Pancreas (tissue), 10 donors: ENCODE data around the gene PEBP1. TPM values are rescaled to one million over a fixed set of nuclear protein-coding genes. Genes with fewer than 3 reads are reported as not detected.
A peak's percentile ranks its signal among the peaks of the same experiment; 100 is the strongest.

Source experiments
- ATAC-seq, 4 donors: fragments of 200-7000 bp; cut with Tn5 transposase; one replicate each; pipeline versions ENCODE4 v1.8.0 to v1.9.1; 2020; ENCODE audit warnings: mild to moderate bottlenecking in 4 of 4, moderate library complexity in 4 of 4
- DNase-seq, 6 donors: peaks; one replicate each; pipeline ENCODE4 v3.0.0-alpha.2; 2020
- FAIRE-seq: peaks from 2 replicates; lab custom pipeline; 2012; peaks lifted over from hg19 to GRCh38; lab: Jason Lieb, UNC
- H3K27ac ChIP-seq, 4 donors: fragments of 200-600 bp; sonication (generic); 1 replicate in 3 of 4; 2 replicates in 1 of 4; pipeline versions ENCODE4 v1.5.0 to v1.8.0; 2020
- H3K27me3 ChIP-seq, 4 donors: fragments of 200-600 bp; one replicate each; pipeline ENCODE4 v1.8.0; 2021
- H3K36me3 ChIP-seq, 3 donors: fragments of 200-600 bp; sonication (generic) in 1 of 3; one replicate each; pipeline versions ENCODE4 v1.5.0 to v1.8.0; 2020 to 2021
- H3K4me1 ChIP-seq, 3 donors: fragments of 200-600 bp; one replicate each; pipeline ENCODE4 v1.8.0; 2021
- H3K4me3 ChIP-seq, 4 donors: fragments of 200-600 bp; sonication (generic) in 2 of 4; one replicate each; pipeline versions ENCODE4 v1.5.0 to v1.8.0; 2020 to 2021
- H3K9me3 ChIP-seq, 4 donors: fragments of 200-600 bp; one replicate each; pipeline ENCODE4 v1.8.0; 2021
- CTCF ChIP-seq, 4 donors: fragments of 200-600 bp; sonication (generic) in 3 of 4; IDR thresholded peaks; one replicate each; pipeline versions ENCODE4 v1.5.0 to v1.8.0; 2021; ENCODE audit warnings: antibody characterized with exemption in 4 of 4
- WGBS, 2 donors: extraction: QIAGEN DNeasy Blood & Tissue Kit; methylation state at CpG; one replicate each; pipeline ENCODE4 v1.1.7; 2013; 5-methylcytosine and 5-hydroxymethylcytosine counted together
- intact Hi-C, 3 donors: fragments of 100-400 bp; cut with DNase I; formaldehyde crosslinking; loops; one replicate each; pipeline versions ENCODE4 v1.11.1 to v1.14.2; 2022
- polyA plus RNA-seq, 2 donors: library from polyadenylated mRNA; stranded (reverse); fragments of 200-250 nt; gene quantifications; one replicate each; pipeline ENCODE4 v1.2.3, GENCODE V29; 2013
- total RNA-seq, 6 donors: library from RNA; stranded (reverse); fragmentation: NEBNext Ultra II Directional in 4 of 6; extraction: Animal tissue kit (Norgen Biotek cat#: 25700) in 4 of 6; gene quantifications; one replicate each; pipeline versions ENCODE4 v1.2.1 to v1.2.4, GENCODE V29; 2021 to 2023
- donor health status: healthy with polysubstance abuse.
- donor health status: DM: no; HTN: no; CAD: no; lungs with moderate emphysema.
- donor health status: DM: no; HTN: no; CAD: no.
- donor health status: control.
- donor health status: control.
- donor health status: Bipolar disorder and iron deficiency.
- donor health status: DM: yes; HTN: yes; CAD: no.
- donor health status: DM: no; HTN: no; CAD: no.
- donor health status: DM: no; HTN: no; CAD: no.
- donor health status: DM: yes; HTN: yes; CAD: no.

The PEBP1 gene
- total and polyA plus RNA-seq, 8 donors: 106 to 287 (median 141) TPM

DNA sequence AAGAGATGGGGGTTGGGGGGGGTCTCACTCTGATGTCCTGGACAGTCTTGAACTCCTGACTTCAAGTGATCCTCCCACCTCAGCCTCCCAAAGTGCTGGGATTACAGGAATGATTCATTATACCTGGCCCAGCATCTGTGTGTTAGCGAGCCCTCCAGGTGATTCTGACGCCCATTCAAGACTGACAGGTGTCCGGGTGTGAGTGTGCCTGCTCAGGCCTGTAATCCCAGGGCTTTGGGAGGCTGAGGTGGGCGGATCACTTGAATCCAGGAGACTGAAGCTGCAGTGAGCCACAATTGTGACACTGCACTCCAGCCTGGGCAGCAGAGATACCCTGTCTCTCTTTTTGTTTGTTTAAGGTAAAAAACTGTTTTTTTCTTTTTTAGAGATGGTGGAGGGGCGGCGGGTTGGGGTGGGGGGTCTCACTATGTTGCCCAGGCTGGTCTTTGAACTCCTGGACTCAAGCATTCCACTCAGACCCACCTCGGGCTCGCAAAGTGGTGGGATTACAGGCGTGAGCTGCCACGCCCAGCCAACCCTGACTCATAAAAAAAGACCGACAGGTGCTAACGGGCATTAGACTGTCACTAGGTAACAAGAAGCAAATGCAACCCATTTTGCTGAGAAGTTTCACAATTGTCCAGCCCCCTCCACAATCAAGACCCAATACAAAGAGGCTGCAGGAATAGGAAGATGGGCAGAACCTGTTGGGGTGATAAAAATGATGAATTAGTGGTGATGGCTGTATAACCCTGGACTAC lies 36.8 kb upstream of the PEBP1 start:
- no peaks in the 10 kb centered on the region for H3K36me3 ChIP-seq
- 89 to 94% methylated on average over 12 of the region's 12 CpGs for WGBS, 2 donors
- no peak for TF ChIP-seq CTCF (IDR thresholded peaks at IDR 0.05)
- no peaks in the 10 kb centered on the region for H3K9me3 ChIP-seq
- no peak overlapping the region for H3K27ac ChIP-seq
- H3K27me3 ChIP-seq: no peaks in the 10 kb centered on the region
- DNase-seq: no peak
- no peak for FAIRE-seq
- H3K4me3 ChIP-seq: no peak overlapping the region
- ATAC-seq: no peak
- intact Hi-C loops: no loop called here
- no peaks in the 10 kb centered on the region for H3K4me1 ChIP-seq

DNA sequence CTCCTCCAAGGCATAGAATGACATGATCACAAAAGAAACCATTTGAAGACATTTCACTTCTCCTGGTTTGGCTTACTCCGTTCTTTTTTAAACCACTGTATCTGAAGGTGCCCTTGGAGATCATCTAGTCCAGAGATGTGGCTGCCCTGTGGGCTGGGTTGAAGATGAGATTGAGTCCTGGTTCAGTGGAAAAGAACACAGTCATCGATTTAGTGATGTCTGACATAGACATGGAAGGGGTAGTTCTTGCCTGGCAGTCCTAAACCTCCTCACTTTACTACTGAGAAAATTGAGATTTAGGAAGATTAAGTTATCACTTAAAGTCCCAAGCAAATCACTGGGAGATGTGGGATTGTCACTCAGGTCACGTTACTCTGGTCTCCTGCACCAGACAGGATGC lies 34.9 kb upstream of the PEBP1 start:
- Histone ChIP-seq H3K27ac (no peak overlapping the region), H3K27me3 (no peaks in the 10 kb centered on the region), H3K36me3 (no peaks in the 10 kb centered on the region), H3K4me3 (no peak overlapping the region), H3K9me3 (no peaks in the 10 kb centered on the region), H3K4me1 (no peaks in the 10 kb centered on the region)
- ATAC-seq (no peak), FAIRE-seq (no peak), DNase-seq (no peak)
- no peak for TF ChIP-seq CTCF (IDR thresholded peaks at IDR 0.05)
- 86 to 90% methylated on average over 3 of the region's 3 CpGs for WGBS, 2 donors
- intact Hi-C loops: no loop called here

DNA sequence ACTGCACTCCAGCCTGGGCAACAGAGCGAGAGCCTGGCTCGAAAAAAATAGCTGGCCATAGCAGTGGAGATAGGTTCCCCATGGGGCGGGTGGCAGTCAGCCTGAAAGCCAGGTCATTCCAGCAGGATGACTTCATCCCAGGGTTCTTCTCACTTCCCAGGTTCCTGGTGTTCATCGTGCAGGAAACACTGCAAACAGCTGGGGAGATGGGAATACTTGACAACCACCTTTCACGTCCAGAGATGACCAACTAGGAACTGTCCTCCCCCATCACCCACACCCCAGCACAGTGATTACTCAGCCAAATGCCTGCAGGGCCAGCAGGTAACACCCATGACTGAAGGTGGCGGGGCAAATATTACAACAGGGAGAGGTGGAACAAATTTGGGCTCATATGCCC lies 33.9 kb upstream of the PEBP1 start:
- H3K4me1 ChIP-seq: no peaks in the 10 kb centered on the region
- peak overlapping the region in 1 of 4 donors; percentile 89 for H3K27ac ChIP-seq
- no peak overlapping the region for H3K4me3 ChIP-seq
- no peaks in the 10 kb centered on the region for H3K27me3 ChIP-seq
- WGBS, 2 donors: 73 to 74% methylated on average over 6 of the region's 6 CpGs
- no peaks in the 10 kb centered on the region for H3K9me3 ChIP-seq
- no peaks in the 10 kb centered on the region for H3K36me3 ChIP-seq
- intact Hi-C loops: no loop called here
- ATAC-seq: peak in 1 of 4 donors; percentile 3
- DNase-seq: peak in 1 of 6 donors; percentile 26
- no peak for TF ChIP-seq CTCF (IDR thresholded peaks at IDR 0.05)
- FAIRE-seq: no peak

DNA sequence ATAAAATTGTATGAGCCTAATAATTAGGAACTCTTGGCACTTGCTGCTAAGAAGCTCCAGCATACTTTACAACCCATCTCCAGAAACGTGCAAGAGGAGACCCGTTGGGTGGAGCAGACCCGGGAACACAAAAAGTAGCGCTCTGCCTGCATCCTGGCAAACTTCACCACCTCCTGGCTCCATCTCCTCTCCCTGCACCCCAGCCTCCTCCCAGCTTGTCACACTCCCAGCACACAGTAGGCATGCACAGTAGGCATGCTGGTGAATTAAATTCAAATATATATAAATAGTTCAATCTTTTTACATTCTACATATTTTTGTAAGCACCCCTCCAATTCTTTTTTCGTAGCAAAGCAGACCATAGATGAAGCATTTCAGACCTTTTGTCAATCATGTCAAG lies 33.3 kb upstream of the PEBP1 start:
- peak overlapping the region in 3 of 4 donors; percentile 70 to 84 (median 81) for H3K4me3 ChIP-seq
- DNase-seq: no peak
- intact Hi-C loops: no loop called here

More for the DNA sequence above, 33.3 kb upstream of the PEBP1 start:
- ATAC-seq: no peak
- WGBS, 2 donors: 40 to 46% methylated on average over 5 of the region's 5 CpGs
- FAIRE-seq: no peak
- Histone ChIP-seq H3K9me3 (no peaks in the 10 kb centered on the region), H3K36me3 (no peaks in the 10 kb centered on the region), H3K4me1 (no peaks in the 10 kb centered on the region), H3K27me3 (no peaks in the 10 kb centered on the region), H3K27ac (peak overlapping the region in 3 of 4 donors; percentile 56 to 89 (median 82))
- TF ChIP-seq CTCF (IDR thresholded peaks at IDR 0.05): no peak
